GM12872 (cell line): ENCODE data around the gene VPS37B.

ENCODE experiments used
- TF ChIP-seq, protein P1 (sequence below): IDR thresholded peaks from 3 replicates; pipeline ENCODE4 v1.5.1; 2011; ENCODE audit warnings: low read depth, mild to moderate bottlenecking, low read length, moderate library complexity; ENCODE audit not compliant: insufficient read depth

The VPS37B gene

DNA sequence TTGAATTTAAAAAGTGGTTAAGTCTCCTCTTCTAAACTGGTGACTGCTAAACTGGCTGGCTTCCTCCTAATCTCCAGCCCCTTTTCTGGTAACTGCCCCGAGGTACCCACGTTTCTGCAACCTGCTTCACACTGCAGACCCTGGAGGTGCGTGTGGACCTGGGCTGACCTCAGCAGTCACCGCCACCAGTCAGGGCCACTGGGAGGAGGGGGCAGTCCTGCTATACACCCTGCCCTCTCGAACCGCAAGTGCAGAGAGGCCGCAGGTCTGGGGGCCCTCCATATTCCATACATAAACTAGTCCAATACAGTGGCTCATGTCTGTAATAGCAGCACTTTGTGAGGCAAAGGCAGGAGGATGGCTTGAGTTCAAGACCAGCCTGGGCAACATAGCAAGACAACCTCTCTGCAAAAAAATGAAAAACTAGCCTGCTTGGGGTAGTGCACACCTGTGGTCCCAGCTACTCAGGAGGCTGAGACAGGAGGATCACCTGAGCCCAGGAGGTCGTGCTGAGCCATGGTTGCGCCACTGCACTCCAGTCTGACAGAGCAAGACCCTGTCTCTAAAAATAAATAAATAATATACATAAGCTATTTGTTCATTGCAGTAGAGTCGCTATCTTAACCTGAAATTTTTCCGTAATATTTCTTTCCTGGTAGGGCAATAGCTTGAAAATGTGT lies 25.6 kb downstream of the VPS37B start:
- TF ChIP-seq, protein P1, sequence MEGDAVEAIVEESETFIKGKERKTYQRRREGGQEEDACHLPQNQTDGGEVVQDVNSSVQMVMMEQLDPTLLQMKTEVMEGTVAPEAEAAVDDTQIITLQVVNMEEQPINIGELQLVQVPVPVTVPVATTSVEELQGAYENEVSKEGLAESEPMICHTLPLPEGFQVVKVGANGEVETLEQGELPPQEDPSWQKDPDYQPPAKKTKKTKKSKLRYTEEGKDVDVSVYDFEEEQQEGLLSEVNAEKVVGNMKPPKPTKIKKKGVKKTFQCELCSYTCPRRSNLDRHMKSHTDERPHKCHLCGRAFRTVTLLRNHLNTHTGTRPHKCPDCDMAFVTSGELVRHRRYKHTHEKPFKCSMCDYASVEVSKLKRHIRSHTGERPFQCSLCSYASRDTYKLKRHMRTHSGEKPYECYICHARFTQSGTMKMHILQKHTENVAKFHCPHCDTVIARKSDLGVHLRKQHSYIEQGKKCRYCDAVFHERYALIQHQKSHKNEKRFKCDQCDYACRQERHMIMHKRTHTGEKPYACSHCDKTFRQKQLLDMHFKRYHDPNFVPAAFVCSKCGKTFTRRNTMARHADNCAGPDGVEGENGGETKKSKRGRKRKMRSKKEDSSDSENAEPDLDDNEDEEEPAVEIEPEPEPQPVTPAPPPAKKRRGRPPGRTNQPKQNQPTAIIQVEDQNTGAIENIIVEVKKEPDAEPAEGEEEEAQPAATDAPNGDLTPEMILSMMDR = no peak

DNA sequence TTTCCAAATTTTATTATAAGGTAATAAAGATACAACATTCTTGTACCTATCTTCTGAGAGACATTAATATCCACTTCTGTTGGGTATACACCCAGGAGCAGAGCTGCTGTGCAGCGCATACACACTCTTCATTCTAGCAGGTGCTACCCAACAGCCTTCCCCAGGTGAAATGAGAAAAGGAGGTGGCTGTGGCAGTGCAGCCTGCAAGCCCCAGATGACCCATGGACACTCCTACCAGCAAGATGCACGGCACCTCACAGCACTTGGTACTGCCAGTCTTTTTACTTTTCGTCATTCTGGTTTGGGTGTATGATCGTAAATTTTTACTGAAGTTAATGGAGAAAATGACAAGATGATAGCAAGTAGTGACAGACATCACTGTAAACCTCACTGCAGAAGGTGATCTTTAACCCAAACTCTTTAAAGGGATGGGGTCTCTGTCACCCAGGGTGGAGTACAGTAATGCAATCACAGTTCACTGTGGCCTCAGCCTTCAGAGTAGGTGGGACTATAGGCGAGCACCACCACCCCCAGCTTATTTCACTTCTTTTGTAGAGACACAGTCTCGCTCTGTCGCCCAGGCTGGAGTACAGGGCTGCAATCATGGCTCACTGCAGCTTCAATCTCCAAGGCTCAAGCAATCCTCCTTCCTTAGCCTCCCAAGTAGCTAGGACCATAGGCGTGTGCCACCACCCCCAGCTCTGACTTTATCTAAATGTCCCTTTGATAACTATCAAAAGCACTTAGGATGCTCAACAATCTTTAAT lies 26.5 kb downstream of the VPS37B start:
- TF ChIP-seq, protein P1 = no peak

DNA sequence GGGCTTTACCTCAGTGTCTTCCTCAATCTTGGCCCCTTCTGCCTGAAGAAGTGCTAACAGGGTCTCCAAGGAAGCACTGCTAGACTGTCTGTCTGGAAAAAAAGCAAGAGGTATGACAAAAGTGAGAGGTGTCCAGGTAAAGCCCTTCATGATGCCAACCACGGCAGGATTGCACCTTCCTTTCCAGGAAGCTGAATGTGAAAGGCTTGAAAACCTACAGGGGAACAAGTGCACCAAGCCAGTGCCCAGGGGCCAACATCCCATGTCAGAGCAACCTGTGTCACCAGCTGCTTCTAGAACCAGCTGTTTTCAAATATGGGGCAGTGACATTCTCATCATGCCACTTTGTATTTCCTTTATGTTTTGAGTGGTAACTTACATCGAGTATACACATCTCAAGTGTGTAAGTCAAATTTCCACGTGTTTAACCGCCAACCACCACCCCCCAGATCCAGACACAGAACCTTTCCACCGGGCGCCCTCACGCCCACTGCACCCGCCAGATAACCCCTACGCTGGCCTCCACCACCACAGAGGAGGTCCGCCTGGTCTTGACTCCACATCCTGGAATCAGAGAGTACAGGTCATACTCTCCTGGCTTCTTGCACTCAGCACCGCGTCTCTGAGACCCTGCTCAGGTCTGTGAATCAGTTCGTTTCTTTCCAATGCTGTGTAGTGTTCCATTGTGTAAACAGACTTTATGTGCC lies 27.3 kb downstream of the VPS37B start:
- TF ChIP-seq, protein P1 = no peak

DNA sequence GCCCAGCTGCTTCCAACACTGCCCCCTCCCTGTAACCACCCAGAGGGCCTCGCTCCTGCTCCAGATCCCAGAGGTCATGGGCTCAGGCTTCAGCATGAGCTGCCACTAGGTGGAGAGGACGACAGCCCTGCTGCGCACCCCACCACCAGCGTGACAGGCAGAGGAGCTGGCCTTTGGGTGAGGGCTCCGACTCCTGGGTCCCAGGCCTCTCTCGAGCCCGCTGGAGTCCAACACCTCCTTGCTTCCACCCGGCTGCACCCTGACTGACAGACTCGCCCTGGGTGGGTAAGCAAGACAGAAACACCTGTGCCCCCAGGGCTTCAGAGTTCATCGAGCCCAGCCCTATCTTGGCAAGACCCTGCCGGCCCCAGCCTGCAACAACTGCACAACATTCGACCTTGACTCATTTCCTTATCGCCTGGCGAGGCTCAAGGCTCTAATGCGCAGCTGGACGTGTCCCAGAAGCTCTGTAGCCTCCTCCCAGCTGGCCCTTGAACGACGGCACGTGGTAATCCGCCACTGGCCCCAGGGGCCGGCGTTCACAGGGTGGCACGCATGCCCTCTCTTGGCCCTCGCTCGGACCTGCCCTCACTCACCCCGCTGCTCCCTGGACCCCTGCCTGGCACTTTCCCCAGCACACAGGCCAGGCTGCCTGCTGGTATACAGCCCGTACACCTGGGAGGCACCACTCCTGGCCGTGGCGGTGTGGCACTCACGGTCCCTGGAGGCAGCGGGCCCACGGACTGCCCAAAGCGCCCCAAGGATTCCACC lies 28.0 kb downstream of the VPS37B start:
- TF ChIP-seq, protein P1 = 0 out of 3 replicates have a peak, but pooled peaks have one; percentile 19

DNA sequence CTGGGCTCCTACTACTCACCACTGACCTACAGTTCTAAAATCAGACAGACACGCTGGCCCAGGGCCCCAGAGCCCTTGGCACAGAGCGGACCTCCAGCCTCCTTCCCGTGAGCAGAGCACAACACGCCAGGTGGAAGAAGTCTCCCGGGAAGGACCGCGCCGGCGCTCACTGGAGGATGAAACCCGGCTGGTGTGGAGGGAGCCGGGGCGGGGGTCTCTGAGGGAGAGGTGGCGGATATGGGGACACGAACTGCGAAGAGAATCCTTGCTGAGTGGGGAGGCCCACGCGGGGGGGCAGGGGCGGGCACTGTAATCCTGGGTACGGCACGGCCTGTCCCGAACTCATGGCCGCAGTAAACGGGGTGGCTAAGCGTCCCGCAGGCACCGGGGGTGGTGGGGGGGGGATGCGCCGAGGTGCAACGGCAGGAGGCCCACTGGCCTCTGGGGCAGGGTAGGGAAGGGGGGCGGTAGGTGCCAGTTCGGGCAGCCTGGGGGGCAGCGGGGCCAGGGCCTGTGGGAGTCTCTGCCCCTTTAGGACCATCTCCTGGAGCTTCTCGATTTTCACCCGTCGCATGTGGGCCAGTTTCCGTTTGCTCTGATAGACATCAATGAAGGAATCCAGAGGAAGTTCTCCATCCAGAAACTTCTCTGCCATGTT lies 28.8 kb downstream of the VPS37B start:
- TF ChIP-seq, protein P1 = no peak

DNA sequence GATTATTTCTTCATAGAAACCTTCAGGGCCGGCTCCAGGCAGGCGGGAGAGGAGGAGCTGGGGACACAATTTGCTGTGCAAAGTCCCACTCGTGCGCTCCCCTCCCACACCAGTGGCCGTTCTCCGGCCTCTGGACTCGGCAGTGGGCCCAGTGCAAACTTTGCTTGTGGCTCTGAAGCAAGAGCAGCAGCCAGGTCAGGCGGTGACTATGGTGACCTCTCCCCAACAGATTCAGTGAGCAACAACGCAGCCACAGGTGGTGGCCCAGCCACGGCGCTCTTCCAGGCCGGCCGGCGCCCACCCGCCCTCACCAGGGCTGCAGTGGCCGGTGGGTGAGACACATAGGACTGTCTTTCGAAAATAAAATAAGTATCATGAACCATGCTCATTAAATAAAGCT lies 29.5 kb downstream of the VPS37B start:
- TF ChIP-seq, protein P1 = no peak
